Measurements from ENCODE around the gene INS.

The INS gene

GRCh38 chr11:2132874-2133240 is 28.2 kb downstream of the INS start:
- 81% methylated on average over 24 of the region's 24 CpGs for WGBS
- 0 out of 2 replicates have a peak, but pooled peaks cover 6% of the 10 kb centered on the region for H3K4me1 ChIP-seq (ENCODE audit: insufficient read depth, low read length)
- no peaks in the 10 kb centered on the region for H3K36me3 ChIP-seq (ENCODE audit: insufficient read depth, low read length)

GRCh38 chr11:2132246-2132645 is 28.8 kb downstream of the INS start:
- peaks cover 50% of the 10 kb centered on the region for H3K27me3 ChIP-seq (ENCODE audit: insufficient read depth, low read length)
- no peak overlapping the region for H3K4me3 ChIP-seq (ENCODE audit: low read length)
- H3K9ac ChIP-seq (ENCODE audit: low read depth, low read length), result no peak overlapping the region
- H3K4me1 ChIP-seq (ENCODE audit: insufficient read depth, low read length), result 0 out of 2 replicates have a peak, but pooled peaks cover 6% of the 10 kb centered on the region
- WGBS, result 90% methylated on average over 6 of the region's 6 CpGs
- H3K27ac ChIP-seq (ENCODE audit: low read depth, low read length), result no peak overlapping the region
- H3K9me3 ChIP-seq (ENCODE audit: insufficient read depth, low read depth, low read length), result no peaks in the 10 kb centered on the region
- no peaks in the 10 kb centered on the region for H3K36me3 ChIP-seq (ENCODE audit: insufficient read depth, low read length)

More at GRCh38 chr11:2132874-2133240, 28.2 kb downstream of the INS start:
- Histone ChIP-seq H3K9me3 (ENCODE audit: insufficient read depth, low read depth, low read length) (no peaks in the 10 kb centered on the region), H3K9ac (ENCODE audit: low read depth, low read length) (no peak overlapping the region), H3K27me3 (ENCODE audit: insufficient read depth, low read length) (peaks cover 56% of the 10 kb centered on the region), H3K27ac (ENCODE audit: low read depth, low read length) (no peak overlapping the region), H3K4me3 (ENCODE audit: low read length) (no peak overlapping the region)

GRCh38 chr11:2131371-2132236 is 29.4 kb downstream of the INS start:
- Histone ChIP-seq H3K4me3 (ENCODE audit: low read length) (no peak overlapping the region), H3K9me3 (ENCODE audit: insufficient read depth, low read depth, low read length) (no peaks in the 10 kb centered on the region), H3K4me1 (ENCODE audit: insufficient read depth, low read length) (0 out of 2 replicates have a peak, but pooled peaks cover 1% of the 10 kb centered on the region), H3K9ac (ENCODE audit: low read depth, low read length) (no peak overlapping the region), H3K36me3 (ENCODE audit: insufficient read depth, low read length) (no peaks in the 10 kb centered on the region), H3K27me3 (ENCODE audit: insufficient read depth, low read length) (peaks cover 43% of the 10 kb centered on the region), H3K27ac (ENCODE audit: low read depth, low read length) (no peak overlapping the region)
- 89% methylated on average over 28 of the region's 28 CpGs for WGBS

DNA sequence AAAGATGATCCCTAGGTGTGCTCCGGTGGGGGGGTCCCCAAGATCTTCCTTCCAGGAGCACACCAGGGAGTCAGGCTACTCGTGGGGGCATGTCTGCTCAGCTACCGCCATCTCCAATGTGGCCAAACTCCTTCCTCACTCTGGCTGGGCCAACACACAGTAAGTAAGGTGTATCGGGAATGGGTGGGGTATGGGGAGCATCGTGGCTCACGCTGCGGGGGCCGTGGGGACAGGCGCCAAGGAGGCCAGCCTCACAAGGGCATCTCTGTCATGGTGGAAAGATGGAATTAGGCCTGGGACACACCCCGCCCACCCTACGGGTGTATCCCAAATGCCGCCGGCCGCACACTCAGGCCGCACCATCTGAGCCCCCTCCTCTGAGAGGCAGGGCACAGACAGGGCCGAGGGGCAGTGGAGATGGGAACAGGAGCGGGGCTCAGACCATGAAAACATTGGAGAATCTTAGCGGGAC is 30.1 kb downstream of the INS start:
- H3K27ac ChIP-seq (ENCODE audit: low read depth, low read length), result no peak overlapping the region
- no peak overlapping the region for H3K9ac ChIP-seq (ENCODE audit: low read depth, low read length)
- 87% methylated on average over 18 of the region's 18 CpGs for WGBS
- H3K4me1 ChIP-seq (ENCODE audit: insufficient read depth, low read length), result no peaks in the 10 kb centered on the region
- H3K9me3 ChIP-seq (ENCODE audit: insufficient read depth, low read depth, low read length), result no peaks in the 10 kb centered on the region
- no peak overlapping the region for H3K4me3 ChIP-seq (ENCODE audit: low read length)
- peaks cover 36% of the 10 kb centered on the region for H3K27me3 ChIP-seq (ENCODE audit: insufficient read depth, low read length)
- H3K36me3 ChIP-seq (ENCODE audit: insufficient read depth, low read length), result no peaks in the 10 kb centered on the region

- 93% methylated on average over 25 of the region's 25 CpGs for WGBS
- no peaks in the 10 kb centered on the region for H3K4me1 ChIP-seq (ENCODE audit: insufficient read depth, low read length)
- no peaks in the 10 kb centered on the region for H3K36me3 ChIP-seq (ENCODE audit: insufficient read depth, low read length)
- H3K9me3 ChIP-seq (ENCODE audit: insufficient read depth, low read depth, low read length), result no peaks in the 10 kb centered on the region
- H3K9ac ChIP-seq (ENCODE audit: low read depth, low read length), result no peak overlapping the region
- H3K4me3 ChIP-seq (ENCODE audit: low read length), result no peak overlapping the region
- H3K27me3 ChIP-seq (ENCODE audit: insufficient read depth, low read length), result peaks cover 26% of the 10 kb centered on the region
- H3K27ac ChIP-seq (ENCODE audit: low read depth, low read length), result no peak overlapping the region
Observed at GRCh38 chr11:2129699-2130366, 31.2 kb downstream of the INS start.

DNA sequence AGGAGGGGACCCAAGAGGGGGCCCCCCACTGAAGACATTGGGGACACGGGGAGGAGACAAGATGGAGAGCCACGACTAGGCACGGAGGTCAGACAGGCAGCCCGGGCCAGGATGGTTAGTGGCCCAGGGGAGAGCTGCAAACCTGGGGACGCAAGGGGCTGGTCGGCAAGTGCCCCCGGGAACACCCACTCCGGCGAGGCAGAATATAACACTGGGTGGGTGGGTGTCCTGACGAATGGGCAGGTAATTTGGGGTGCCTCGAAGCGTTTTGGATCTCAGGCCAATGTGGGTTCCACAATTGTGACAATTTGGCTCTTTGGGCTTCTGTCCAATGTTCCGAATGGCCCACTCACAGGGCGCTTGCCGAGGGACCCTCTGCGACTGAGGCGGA is 31.7 kb downstream of the INS start:
- no peaks in the 10 kb centered on the region for H3K9me3 ChIP-seq (ENCODE audit: insufficient read depth, low read depth, low read length)
- no peak overlapping the region for H3K27ac ChIP-seq (ENCODE audit: low read depth, low read length)
- no peaks in the 10 kb centered on the region for H3K36me3 ChIP-seq (ENCODE audit: insufficient read depth, low read length)
- no peaks in the 10 kb centered on the region for H3K4me1 ChIP-seq (ENCODE audit: insufficient read depth, low read length)
- no peak overlapping the region for H3K9ac ChIP-seq (ENCODE audit: low read depth, low read length)
- no peak overlapping the region for H3K4me3 ChIP-seq (ENCODE audit: low read length)
- 92% methylated on average over 17 of the region's 17 CpGs for WGBS
- H3K27me3 ChIP-seq (ENCODE audit: insufficient read depth, low read length), result peaks cover 20% of the 10 kb centered on the region

GRCh38 chr11:2128511-2129307 is 32.3 kb downstream of the INS start:
- Histone ChIP-seq H3K27me3 (ENCODE audit: insufficient read depth, low read length) (peaks cover 14% of the 10 kb centered on the region), H3K9ac (ENCODE audit: low read depth, low read length) (no peak overlapping the region), H3K4me3 (ENCODE audit: low read length) (no peak overlapping the region), H3K4me1 (ENCODE audit: insufficient read depth, low read length) (no peaks in the 10 kb centered on the region), H3K27ac (ENCODE audit: low read depth, low read length) (no peak overlapping the region), H3K9me3 (ENCODE audit: insufficient read depth, low read depth, low read length) (no peaks in the 10 kb centered on the region), H3K36me3 (ENCODE audit: insufficient read depth, low read length) (no peaks in the 10 kb centered on the region)
- WGBS, result 94% methylated on average over 12 of the region's 12 CpGs

- H3K27ac ChIP-seq (ENCODE audit: low read depth, low read length), result no peak overlapping the region
Observed at GRCh38 chr11:2128130-2128510, 32.9 kb downstream of the INS start.

DNA sequence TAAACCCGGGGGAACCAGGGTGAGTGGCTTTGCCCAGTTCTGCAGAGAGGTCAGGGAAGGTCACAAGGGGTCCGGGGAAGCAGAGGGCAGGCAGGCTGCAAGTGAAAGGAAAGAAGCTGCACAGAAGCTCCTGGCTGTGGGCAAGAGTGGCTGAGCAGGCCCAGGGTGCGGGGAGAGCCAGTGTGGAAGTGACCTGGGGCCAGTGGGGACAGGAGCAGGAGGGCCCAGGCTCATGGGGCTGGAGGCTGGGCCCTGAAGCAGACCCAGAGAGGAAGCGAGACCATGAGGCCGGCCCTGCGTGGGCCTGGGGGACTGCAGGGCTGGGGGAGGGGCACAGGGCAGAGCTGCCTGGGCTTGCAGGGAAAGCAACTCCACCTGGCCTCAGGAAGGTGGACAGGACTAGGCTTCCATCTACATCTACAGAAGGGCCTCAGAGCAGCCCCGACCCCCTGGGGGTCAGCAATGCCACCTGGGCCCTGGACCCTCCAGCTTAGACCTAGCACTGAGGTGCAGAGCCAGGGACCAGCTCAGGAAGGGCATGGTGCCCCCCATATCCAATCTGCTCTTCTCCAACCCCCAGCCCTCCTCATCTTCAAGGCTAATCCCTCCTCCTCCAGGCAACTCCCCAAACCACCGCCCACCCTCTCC is 33.4 kb downstream of the INS start:
- Histone ChIP-seq H3K27ac (ENCODE audit: low read depth, low read length) (no peak overlapping the region), H3K4me3 (ENCODE audit: low read length) (no peak overlapping the region), H3K4me1 (ENCODE audit: insufficient read depth, low read length) (no peaks in the 10 kb centered on the region), H3K36me3 (ENCODE audit: insufficient read depth, low read length) (no peaks in the 10 kb centered on the region), H3K9me3 (ENCODE audit: insufficient read depth, low read depth, low read length) (no peaks in the 10 kb centered on the region), H3K27me3 (ENCODE audit: insufficient read depth, low read length) (0 out of 2 replicates have a peak, but pooled peaks cover 3% of the 10 kb centered on the region), H3K9ac (ENCODE audit: low read depth, low read length) (no peak overlapping the region)
- 80% methylated on average over 8 of the region's 8 CpGs for WGBS

More at GRCh38 chr11:2128130-2128510, 32.9 kb downstream of the INS start:
- no peak overlapping the region for H3K4me3 ChIP-seq (ENCODE audit: low read length)
- no peaks in the 10 kb centered on the region for H3K4me1 ChIP-seq (ENCODE audit: insufficient read depth, low read length)
- no peak overlapping the region for H3K9ac ChIP-seq (ENCODE audit: low read depth, low read length)
- no peaks in the 10 kb centered on the region for H3K9me3 ChIP-seq (ENCODE audit: insufficient read depth, low read depth, low read length)
- no peaks in the 10 kb centered on the region for H3K36me3 ChIP-seq (ENCODE audit: insufficient read depth, low read length)
- H3K27me3 ChIP-seq (ENCODE audit: insufficient read depth, low read length), result peaks cover 8% of the 10 kb centered on the region; the same call in 1 of the 2 replicates
- WGBS, result 88% methylated on average over 6 of the region's 7 CpGs

DNA sequence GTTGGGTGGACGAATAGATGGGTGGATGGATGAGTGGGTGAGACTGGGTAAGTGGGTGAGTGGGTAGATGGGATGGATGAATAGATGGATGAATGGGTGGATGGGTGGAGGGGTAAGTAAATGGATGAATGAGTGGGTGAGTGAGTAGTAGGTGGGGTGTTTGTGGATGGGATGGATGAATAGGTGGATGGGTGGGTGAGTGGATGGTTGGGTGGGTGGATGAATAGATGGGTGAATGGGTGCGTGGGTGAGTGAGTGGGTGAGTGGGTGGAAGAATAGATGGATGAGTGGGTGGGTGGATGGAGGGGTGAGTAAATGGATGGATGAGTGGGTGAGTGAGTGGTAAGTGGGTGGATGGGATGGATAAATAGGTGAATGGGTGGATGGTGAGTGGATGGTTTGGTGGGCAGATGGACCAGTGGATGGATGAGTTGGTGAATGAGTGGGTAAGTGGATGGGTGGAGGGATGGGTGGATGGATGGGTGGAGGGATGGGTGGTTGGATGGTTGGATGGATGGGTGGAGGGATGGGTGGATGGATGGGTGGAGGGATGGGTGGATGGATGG is 34.4 kb downstream of the INS start:
- no peaks in the 10 kb centered on the region for H3K9me3 ChIP-seq (ENCODE audit: insufficient read depth, low read depth, low read length)
- no peaks in the 10 kb centered on the region for H3K4me1 ChIP-seq (ENCODE audit: insufficient read depth, low read length)
- H3K27ac ChIP-seq (ENCODE audit: low read depth, low read length), result no peak overlapping the region
- no peak overlapping the region for H3K9ac ChIP-seq (ENCODE audit: low read depth, low read length)
- 87% methylated on average over 2 of the region's 2 CpGs for WGBS
- no peak overlapping the region for H3K4me3 ChIP-seq (ENCODE audit: low read length)
- H3K36me3 ChIP-seq (ENCODE audit: insufficient read depth, low read length), result no peaks in the 10 kb centered on the region
- H3K27me3 ChIP-seq (ENCODE audit: insufficient read depth, low read length), result no peaks in the 10 kb centered on the region
